Esophagus muscularis mucosa (tissue), 4 donors: ENCODE data around the gene VDR. TPM values are rescaled to one million over a fixed set of nuclear protein-coding genes. Genes with fewer than 3 reads are reported as not detected.

Source experiments
- DNase-seq: peaks from one replicate; pipeline ENCODE4 v3.0.0-alpha.2; 2017; ENCODE audit errors: extremely low spot score
- H3K27ac ChIP-seq, 4 donors: fragments of 200-600 bp; sonication (generic); replicated peaks in 1 of 4; 1 replicate in 3 of 4; 2 replicates in 1 of 4; pipeline ENCODE4 v1.5.1; 2016 to 2019; ENCODE audit warnings: mild to moderate bottlenecking in 1 of 4
- H3K27me3 ChIP-seq, 4 donors: fragments of 200-600 bp; sonication (generic); one replicate each; pipeline versions ENCODE4 v1.5.1 to v1.6.0; 2016 to 2019
- H3K36me3 ChIP-seq, 4 donors: fragments of 200-600 bp; sonication (generic); one replicate each; pipeline ENCODE4 v1.5.1; 2016 to 2019
- H3K4me1 ChIP-seq, 4 donors: fragments of 200-600 bp; sonication (generic); one replicate each; pipeline ENCODE4 v1.5.1; 2016 to 2019
- H3K4me3 ChIP-seq, 4 donors: fragments of 200-600 bp; sonication (generic); 1 replicate in 2 of 4; 2 replicates in 2 of 4; pipeline ENCODE4 v1.5.1; 2016 to 2019; ENCODE audit warnings: mild to moderate bottlenecking in 4 of 4, moderate library complexity in 1 of 4
- H3K9me3 ChIP-seq, 4 donors: fragments of 200-600 bp; sonication (generic); 1 replicate in 3 of 4; 2 replicates in 1 of 4; pipeline ENCODE4 v1.5.1; 2016 to 2019
- EP300 ChIP-seq: sonication (generic); formaldehyde crosslinking; IDR thresholded peaks from one replicate; pipeline ENCODE4 v1.6.1; 2017; ENCODE audit warnings: antibody characterized with exemption
- POLR2A ChIP-seq: fragments of 450-650 bp; IDR thresholded peaks from one replicate; pipeline ENCODE4 v1.6.1; 2017; ENCODE audit warnings: antibody characterized with exemption, moderate library complexity, mild to moderate bottlenecking, low read depth
- POLR2AphosphoS5 ChIP-seq, 2 donors: sonication (generic); formaldehyde crosslinking; IDR thresholded peaks; one replicate each; pipeline ENCODE4 v1.6.1; 2017; ENCODE audit warnings: antibody characterized with exemption in 2 of 2
- WGBS: methylation state at CpG from one replicate; pipeline ENCODE4 v1.1.5; 2018; 5-methylcytosine and 5-hydroxymethylcytosine counted together
- intact Hi-C: fragments of 100-400 bp; cut with DNase I; formaldehyde crosslinking; loops from one replicate; pipeline ENCODE4 v1.15.1; 2023
- total RNA-seq, 4 donors: library from RNA; depleted of rRNA; stranded (reverse); fragments of >200 nt; gene quantifications; one replicate each; pipeline versions ENCODE4 v1.1.0 to v1.2.1, GENCODE V29; 2016
- TF ChIP-seq, protein P1 (sequence below), 3 experiments: fragments of 200-600 bp in 2 of 3; fragments of 450-650 bp in 1 of 3; sonication (generic) in 2 of 3; IDR thresholded peaks; one replicate each; pipeline ENCODE4 v1.5.1; 2017 to 2019; ENCODE audit warnings: antibody characterized with exemption in 3 of 3, mild to moderate bottlenecking in 2 of 3, moderate library complexity in 1 of 3

The VDR gene
- total RNA-seq, 4 donors from 2014 or later, result 0.42 to 2.8 (median 2.1) TPM

DNA sequence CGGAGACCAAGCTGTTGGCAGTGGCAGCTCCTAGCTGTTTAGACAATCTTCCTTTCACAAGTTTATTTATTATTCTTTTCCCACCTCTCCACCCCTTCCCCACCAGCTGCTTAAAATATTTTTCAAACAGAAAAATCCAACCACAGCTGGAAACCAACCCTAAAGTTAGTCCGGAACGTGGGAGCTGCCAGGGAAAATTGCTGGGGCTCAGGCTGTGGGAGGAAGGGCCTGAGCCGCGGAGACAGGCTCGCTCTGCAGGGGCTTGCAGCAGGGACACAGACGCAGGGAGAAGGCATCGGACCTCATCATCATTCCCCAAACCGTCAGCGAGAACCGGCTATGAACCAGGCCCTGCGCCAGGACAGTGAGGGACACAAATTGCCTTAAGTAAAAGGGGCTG, 42.5 kb upstream of the VDR start:
- intact Hi-C loops, result no loop called here
- Histone ChIP-seq H3K4me1 (peaks cover 0 to 19% (median 12%) of the 10 kb centered on the region in 4 donors), H3K9me3 (no peaks in the 10 kb centered on the region), H3K27ac (no peak overlapping the region), H3K36me3 (no peaks in the 10 kb centered on the region), H3K4me3 (no peak overlapping the region), H3K27me3 (peaks cover 0 to 18% (median 4%) of the 10 kb centered on the region in 4 donors)
- TF ChIP-seq, protein P1, sequence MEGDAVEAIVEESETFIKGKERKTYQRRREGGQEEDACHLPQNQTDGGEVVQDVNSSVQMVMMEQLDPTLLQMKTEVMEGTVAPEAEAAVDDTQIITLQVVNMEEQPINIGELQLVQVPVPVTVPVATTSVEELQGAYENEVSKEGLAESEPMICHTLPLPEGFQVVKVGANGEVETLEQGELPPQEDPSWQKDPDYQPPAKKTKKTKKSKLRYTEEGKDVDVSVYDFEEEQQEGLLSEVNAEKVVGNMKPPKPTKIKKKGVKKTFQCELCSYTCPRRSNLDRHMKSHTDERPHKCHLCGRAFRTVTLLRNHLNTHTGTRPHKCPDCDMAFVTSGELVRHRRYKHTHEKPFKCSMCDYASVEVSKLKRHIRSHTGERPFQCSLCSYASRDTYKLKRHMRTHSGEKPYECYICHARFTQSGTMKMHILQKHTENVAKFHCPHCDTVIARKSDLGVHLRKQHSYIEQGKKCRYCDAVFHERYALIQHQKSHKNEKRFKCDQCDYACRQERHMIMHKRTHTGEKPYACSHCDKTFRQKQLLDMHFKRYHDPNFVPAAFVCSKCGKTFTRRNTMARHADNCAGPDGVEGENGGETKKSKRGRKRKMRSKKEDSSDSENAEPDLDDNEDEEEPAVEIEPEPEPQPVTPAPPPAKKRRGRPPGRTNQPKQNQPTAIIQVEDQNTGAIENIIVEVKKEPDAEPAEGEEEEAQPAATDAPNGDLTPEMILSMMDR (IDR thresholded peaks at IDR 0.05), result no peak
- TF ChIP-seq EP300 (no peak), POLR2AphosphoS5 (IDR thresholded peaks at IDR 0.05) (no peak), POLR2A (no peak)
- DNase-seq, result no peak
- WGBS, result 52% methylated on average over 10 of the region's 12 CpGs

DNA sequence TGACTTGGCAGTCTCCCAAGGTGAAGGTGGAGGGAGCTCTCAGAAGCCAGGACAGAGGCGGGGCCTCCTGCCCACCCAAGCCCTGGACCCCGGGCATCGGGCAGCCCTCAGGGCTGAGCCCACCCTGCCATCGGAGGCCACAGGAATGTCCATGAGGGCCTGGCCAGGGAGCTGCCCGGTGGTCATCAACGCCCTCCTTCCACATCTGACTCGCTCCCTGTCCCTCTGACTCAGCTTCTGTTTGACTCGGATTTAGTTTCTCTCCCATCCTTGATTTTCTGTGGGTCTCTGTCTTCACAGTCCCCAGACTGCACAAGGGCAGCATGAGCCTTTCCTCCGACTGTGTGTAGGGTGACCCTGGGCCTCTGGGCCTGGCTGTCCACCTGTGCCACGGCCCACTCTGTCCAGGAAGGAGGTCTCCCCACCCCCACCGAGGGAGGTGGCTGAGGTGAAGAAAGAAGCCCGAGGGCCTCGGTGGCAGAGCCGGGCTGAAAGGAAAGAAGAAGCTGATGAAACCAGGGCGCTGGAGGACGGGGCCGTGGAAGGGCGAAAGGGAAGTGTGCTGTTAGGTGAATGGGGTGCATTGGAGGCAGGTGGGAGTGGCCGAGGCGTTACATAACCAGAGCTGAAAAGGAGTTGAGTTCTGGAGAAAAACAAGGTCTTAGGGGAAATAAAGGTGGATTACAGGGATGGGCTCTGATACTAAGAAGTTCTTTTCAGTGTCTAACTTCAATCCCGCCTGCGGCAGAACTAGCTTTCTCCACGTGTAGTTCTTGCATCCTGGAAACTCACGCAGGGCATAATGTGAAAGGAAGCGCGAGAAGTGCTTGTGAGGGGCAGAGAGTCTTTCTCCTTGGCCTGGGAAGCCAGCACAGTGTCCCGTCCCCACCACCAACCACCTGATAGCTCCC, 41.9 kb upstream of the VDR start:
- DNase-seq, result no peak
- Histone ChIP-seq H3K27ac (no peak overlapping the region), H3K9me3 (no peaks in the 10 kb centered on the region), H3K27me3 (peaks cover 0 to 25% (median 7%) of the 10 kb centered on the region in 4 donors), H3K36me3 (no peaks in the 10 kb centered on the region), H3K4me3 (no peak overlapping the region), H3K4me1 (peaks cover 0 to 24% (median 14%) of the 10 kb centered on the region in 4 donors)
- intact Hi-C loops, result no loop called here
- 67% methylated on average over 27 of the region's 27 CpGs for WGBS
- TF ChIP-seq POLR2AphosphoS5 (IDR thresholded peaks at IDR 0.05) (no peak), POLR2A (no peak), EP300 (no peak)
- TF ChIP-seq, protein P1 (IDR thresholded peaks at IDR 0.05), result no peak

DNA sequence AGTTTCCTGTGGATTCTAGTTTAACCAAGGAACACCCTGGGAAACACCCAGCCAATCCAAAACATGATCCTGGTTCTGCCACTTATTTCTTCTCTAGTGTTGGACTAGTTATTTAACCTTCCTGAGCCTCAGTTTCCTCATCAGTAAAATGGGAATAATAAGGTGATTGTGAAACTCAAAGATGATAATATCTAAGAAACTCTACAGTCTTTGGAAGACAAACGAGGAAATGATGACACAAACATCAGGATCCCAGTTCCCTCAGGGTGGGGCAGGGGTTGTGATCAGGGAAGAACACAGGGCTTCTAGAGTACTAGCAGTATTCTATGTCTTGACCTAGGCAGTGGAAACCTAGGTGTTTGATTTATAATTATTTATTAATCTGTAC, 40.5 kb upstream of the VDR start:
- H3K36me3 ChIP-seq, result no peaks in the 10 kb centered on the region
- no peak overlapping the region for H3K4me3 ChIP-seq
- DNase-seq, result no peak
- H3K27me3 ChIP-seq, result peaks cover 0 to 36% (median 9%) of the 10 kb centered on the region in 4 donors
- 59% methylated on average over 1 of the region's 1 CpG for WGBS
- no peak overlapping the region for H3K27ac ChIP-seq
- intact Hi-C loops, result no loop called here
- TF ChIP-seq EP300, result no peak
- TF ChIP-seq, protein P1 (IDR thresholded peaks at IDR 0.05), result no peak
- peaks cover 0 to 24% (median 14%) of the 10 kb centered on the region in 4 donors for H3K4me1 ChIP-seq
- H3K9me3 ChIP-seq, result no peaks in the 10 kb centered on the region

DNA sequence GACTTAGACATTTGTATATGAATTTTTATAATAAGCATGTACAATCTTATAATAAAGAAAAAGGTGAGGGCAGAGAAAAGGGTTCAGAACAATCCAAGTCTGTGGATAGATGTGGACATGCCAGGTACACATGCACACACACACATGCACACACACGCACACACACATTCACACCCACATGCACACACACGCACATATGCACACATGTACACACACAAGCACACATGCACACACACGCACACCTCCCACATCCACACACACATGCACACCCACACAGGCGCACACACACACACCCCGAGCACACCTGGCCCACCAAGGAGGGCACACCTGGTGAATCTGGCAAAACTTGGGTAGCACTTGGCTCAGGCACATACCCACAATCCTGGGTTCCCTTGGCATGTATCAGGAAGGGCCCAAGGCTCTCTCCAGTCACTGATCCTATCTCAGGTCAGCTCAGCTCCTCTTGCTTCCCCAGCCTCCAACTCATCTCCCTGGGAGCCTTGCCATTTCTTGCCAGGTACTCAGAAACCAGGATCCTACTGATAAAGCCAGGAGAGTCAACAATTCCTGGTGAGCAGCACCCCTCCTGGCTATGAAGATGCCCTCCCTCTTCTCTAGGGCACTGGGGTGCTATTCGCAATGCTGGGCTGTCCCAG, 40.0 kb upstream of the VDR start:
- DNase-seq, result no peak
- WGBS, result 90% methylated on average over 6 of the region's 6 CpGs
- intact Hi-C loops, result no loop called here

More for the DNA sequence above, 40.0 kb upstream of the VDR start:
- Histone ChIP-seq H3K9me3 (no peaks in the 10 kb centered on the region), H3K4me1 (peaks cover 0 to 24% (median 14%) of the 10 kb centered on the region in 4 donors), H3K27me3 (peaks cover 0 to 36% (median 9%) of the 10 kb centered on the region in 4 donors), H3K27ac (no peak overlapping the region), H3K4me3 (no peak overlapping the region), H3K36me3 (no peaks in the 10 kb centered on the region)
- TF ChIP-seq, protein P1 (IDR thresholded peaks at IDR 0.05), result no peak
- TF ChIP-seq POLR2A (no peak), POLR2AphosphoS5 (IDR thresholded peaks at IDR 0.05) (no peak), EP300 (no peak)
